CD14-positive monocyte (primary cell): ENCODE measurements around the gene PRKD1. TPM values are rescaled to one million over a fixed set of nuclear protein-coding genes. Genes with fewer than 3 reads are reported as not detected.

Source experiments
- DNase-seq, 3 donors: peaks; one replicate each; pipeline ENCODE4 v3.0.0-alpha.2; 2011 to 2022
- H2AFZ ChIP-seq: 2 replicates; pipeline ENCODE4 v1.6.0; 2012; ENCODE audit warnings: mild to moderate bottlenecking, low read depth, low read length, inconsistent platforms; ENCODE audit not compliant: insufficient read depth, poor library complexity, severe bottlenecking
- H3K27ac ChIP-seq, 2 donors: 1 replicate in 1 of 2; 2 replicates in 1 of 2; pipeline ENCODE4 v1.5.1; 2012 to 2013; ENCODE audit warnings: low read length in 2 of 2, control low read depth in 1 of 2, inconsistent platforms in 1 of 2, low read depth in 1 of 2, mild to moderate bottlenecking in 1 of 2
- H3K27me3 ChIP-seq, 2 donors: one replicate each; pipeline versions ENCODE4 v1.6.0 to v1.6.1; 2011 to 2013; ENCODE audit warnings: low read length in 2 of 2; ENCODE audit not compliant: control insufficient read depth in 2 of 2, insufficient read depth in 2 of 2
- H3K36me3 ChIP-seq, 2 donors: replicated peaks in 1 of 2; 1 replicate in 1 of 2; 2 replicates in 1 of 2; pipeline versions ENCODE4 v1.5.1 to v1.6.1; 2012 to 2013; ENCODE audit warnings: low read length in 2 of 2, control low read depth in 1 of 2, inconsistent platforms in 1 of 2, mild to moderate bottlenecking in 1 of 2; ENCODE audit not compliant: insufficient read depth in 2 of 2, control insufficient read depth in 1 of 2
- H3K4me1 ChIP-seq, 2 donors: 1 replicate in 1 of 2; 2 replicates in 1 of 2; pipeline versions ENCODE4 v1.5.1 to v1.6.1; 2012 to 2013; ENCODE audit warnings: low read length in 2 of 2, control low read depth in 1 of 2, inconsistent platforms in 1 of 2, mild to moderate bottlenecking in 1 of 2, moderate library complexity in 1 of 2; ENCODE audit not compliant: insufficient read depth in 2 of 2, control insufficient read depth in 1 of 2
- H3K4me2 ChIP-seq: replicated peaks from 2 replicates; pipeline ENCODE3; 2012; ENCODE audit warnings: low read length, moderate library complexity, mild to moderate bottlenecking; ENCODE audit not compliant: poor library complexity, severe bottlenecking; ENCODE audit errors: extremely low read depth
- H3K4me3 ChIP-seq, 3 experiments: fragments of 200-600 bp in 1 of 3; sonication (generic) in 1 of 3; replicated peaks in 1 of 3; 1 replicate in 2 of 3; 2 replicates in 1 of 3; pipeline ENCODE4 v1.5.1; 2011 to 2013; ENCODE audit warnings: low read length in 3 of 3, mild to moderate bottlenecking in 3 of 3, control low read depth in 2 of 3, low read depth in 2 of 3, inconsistent platforms in 1 of 3, moderate library complexity in 1 of 3
- H3K79me2 ChIP-seq: 2 replicates; pipeline ENCODE4 v1.6.0; 2012; ENCODE audit warnings: mild to moderate bottlenecking, control low read depth, inconsistent platforms, low read length, moderate library complexity; ENCODE audit not compliant: insufficient read depth
- H3K9ac ChIP-seq: 2 replicates; pipeline ENCODE4 v1.6.0; 2017; ENCODE audit warnings: low read length, mild to moderate bottlenecking; ENCODE audit not compliant: insufficient read depth, poor library complexity, severe bottlenecking
- H3K9me3 ChIP-seq, 2 donors: replicated peaks in 1 of 2; 1 replicate in 1 of 2; 2 replicates in 1 of 2; pipeline versions ENCODE4 v1.5.1 to v1.6.1; 2012 to 2013; ENCODE audit warnings: low read length in 2 of 2, control low read depth in 1 of 2; ENCODE audit not compliant: control insufficient read depth in 1 of 2, insufficient read depth in 1 of 2
- H4K20me1 ChIP-seq: 2 replicates; pipeline ENCODE4 v1.6.0; 2012; ENCODE audit warnings: mild to moderate bottlenecking, low read length, control low read depth, moderate library complexity; ENCODE audit not compliant: insufficient read depth
- H3K27ac Mint-ChIP-seq, 7 donors: one replicate each; pipeline ENCODE4 v1.8.0; 2020; ENCODE audit warnings: mild to moderate bottlenecking in 7 of 7, mixed read lengths in 7 of 7, moderate library complexity in 6 of 7, inconsistent platforms in 2 of 7
- H3K27me3 Mint-ChIP-seq, 3 donors: one replicate each; pipeline ENCODE4 v1.8.0; 2021 to 2022; ENCODE audit warnings: low read depth in 3 of 3, mild to moderate bottlenecking in 3 of 3, mixed read lengths in 3 of 3, moderate library complexity in 3 of 3, inconsistent platforms in 1 of 3
- H3K36me3 Mint-ChIP-seq, 2 donors: one replicate each; pipeline ENCODE4 v1.8.0; 2020; ENCODE audit warnings: mixed read lengths in 2 of 2, inconsistent platforms in 1 of 2, mild to moderate bottlenecking in 1 of 2
- H3K4me1 Mint-ChIP-seq: one replicate; pipeline ENCODE4 v1.8.0; 2020; ENCODE audit warnings: mild to moderate bottlenecking, mixed read lengths
- H3K4me3 Mint-ChIP-seq, 2 donors: one replicate each; pipeline ENCODE4 v1.8.0; 2020; ENCODE audit warnings: mild to moderate bottlenecking in 2 of 2, mixed read lengths in 2 of 2, moderate library complexity in 1 of 2
- H3K9me3 Mint-ChIP-seq, 7 donors: one replicate each; pipeline ENCODE4 v1.8.0; 2020 to 2022; ENCODE audit warnings: mixed read lengths in 7 of 7, mild to moderate bottlenecking in 6 of 7, moderate library complexity in 6 of 7, inconsistent platforms in 2 of 7
- CTCF ChIP-seq: fragments of 200-600 bp; IDR thresholded peaks from one replicate; pipeline ENCODE4 v1.8.0; 2022; ENCODE audit warnings: antibody characterized with exemption, mild to moderate bottlenecking
- WGBS: methylation state at CpG from one replicate; pipeline ENCODE4 v1.1.5; 2013; ENCODE audit warnings: missing lambda C conversion rate; ENCODE audit not compliant: insufficient coverage; 5-methylcytosine and 5-hydroxymethylcytosine counted together
- intact Hi-C, 2 donors: fragments of 100-400 bp; cut with micrococcal nuclease; formaldehyde crosslinking; loops; one replicate each; pipeline versions ENCODE4 v1.15.0 to v1.15.1; 2023
- polyA plus RNA-seq, 3 donors: library from polyadenylated mRNA; depleted of rRNA in 1 of 3; unstranded in 2 of 3; stranded (reverse) in 1 of 3; fragments of 300-500 nt in 2 of 3; fragments of >200 nt in 1 of 3; fragmentation: Illumina TruSeq in 2 of 3; gene quantifications; 1 replicate in 2 of 3; 2 replicates in 1 of 3; pipeline ENCODE4 v1.2.3, GENCODE V29; 2012 to 2021

The PRKD1 gene
- polyA plus RNA-seq, 3 donors = not detected

- DNase-seq = no peak
- no peak for TF ChIP-seq CTCF
- H3K4me3 ChIP-seq = no peak overlapping the region
- H3K9ac ChIP-seq = no peak overlapping the region
- Mint-ChIP-seq H3K36me3 (no peaks in the 10 kb centered on the region), H3K9me3 (peaks cover 0 to 9% (median 6%) of the 10 kb centered on the region in 7 donors), H3K27me3 (no peaks in the 10 kb centered on the region), H3K4me3 (no peak overlapping the region), H3K4me1 (no peaks in the 10 kb centered on the region), H3K27ac (no peak overlapping the region)
- H3K4me2 ChIP-seq = no peak overlapping the region
- H3K27ac ChIP-seq = no peak overlapping the region
- H3K79me2 ChIP-seq = no peaks in the 10 kb centered on the region
- intact Hi-C loops = no loop called here
- H3K4me1 ChIP-seq = no peaks in the 10 kb centered on the region
- H2AFZ ChIP-seq = no peak overlapping the region
- 77% methylated on average over 3 of the region's 6 CpGs for WGBS
- H4K20me1 ChIP-seq = no peaks in the 10 kb centered on the region
- H3K27me3 ChIP-seq = no peaks in the 10 kb centered on the region
- no peaks in the 10 kb centered on the region for H3K36me3 ChIP-seq
- peaks cover 7 to 9% of the 10 kb centered on the region in 2 donors for H3K9me3 ChIP-seq
Measured at GRCh38 chr14:29814156-29815015, 113.3 kb downstream of the PRKD1 start.

- Mint-ChIP-seq H3K4me3 (no peak overlapping the region), H3K36me3 (no peaks in the 10 kb centered on the region), H3K27ac (no peak overlapping the region), H3K9me3 (peaks cover under 1 to 18% (median 7%) of the 10 kb centered on the region in 7 donors), H3K4me1 (no peaks in the 10 kb centered on the region), H3K27me3 (peaks cover 0 to under 1% (median 0%) of the 10 kb centered on the region in 3 donors)
- H3K9me3 ChIP-seq = peaks cover 9% of the 10 kb centered on the region in 2 donors
- no peak overlapping the region for H2AFZ ChIP-seq
- H3K27me3 ChIP-seq = no peaks in the 10 kb centered on the region
- H3K4me1 ChIP-seq = no peaks in the 10 kb centered on the region
- no peaks in the 10 kb centered on the region for H3K79me2 ChIP-seq
- intact Hi-C loops = no loop called here
- H3K9ac ChIP-seq = no peak overlapping the region
- DNase-seq = no peak
- no peak for TF ChIP-seq CTCF
- no peak overlapping the region for H3K4me3 ChIP-seq
- no peak overlapping the region for H3K27ac ChIP-seq
- no peak overlapping the region for H3K4me2 ChIP-seq
- no peaks in the 10 kb centered on the region for H4K20me1 ChIP-seq
- no peaks in the 10 kb centered on the region for H3K36me3 ChIP-seq
Measured at GRCh38 chr14:29810682-29811081, 117.0 kb downstream of the PRKD1 start.
